ENCODE results near the gene NUDT9.

Gene NUDT9

GRCh38 chr4:87425711-87426110 lies 3.3 kb downstream of the NUDT9 start:
- TF ChIP-seq EZH2phosphoT487 (conservative IDR thresholded peaks at IDR 0.05; ENCODE audit: low read length) (no peak), CTCF (IDR thresholded peaks at IDR 0.05; ENCODE audit: insufficient read depth, low read length, poor library complexity, severe bottlenecking) (no peak)
- no peak overlapping the region for H3K4me3 ChIP-seq (ENCODE audit: insufficient read depth, low read length, poor library complexity, severe bottlenecking)
- H3K27ac ChIP-seq (ENCODE audit: low read depth, low read length) = no peak overlapping the region
- no peaks in the 10 kb centered on the region for H3F3A ChIP-seq (ENCODE audit: insufficient read depth)
- no peaks in the 10 kb centered on the region for H3K27me3 ChIP-seq (ENCODE audit: low read length)
- no peaks in the 10 kb centered on the region for H3K9me2 ChIP-seq (replicated peaks; ENCODE audit: insufficient read depth, low read length)
- H3K79me2 ChIP-seq (ENCODE audit: insufficient read depth, low read length) = peaks cover 55% of the 10 kb centered on the region
- H3K9ac ChIP-seq (ENCODE audit: low read length) = no peak overlapping the region
- no peak overlapping the region for H3K4me2 ChIP-seq (ENCODE audit: low read depth, low read length, poor library complexity, severe bottlenecking)
- H3K9me3 ChIP-seq (ENCODE audit: insufficient read depth, low read length) = no peaks in the 10 kb centered on the region
- H2AFZ ChIP-seq (ENCODE audit: low read depth, low read length, severe bottlenecking) = no peak overlapping the region
- H3K36me3 ChIP-seq (ENCODE audit: low read length) = no peaks in the 10 kb centered on the region
- no peaks in the 10 kb centered on the region for H4K20me1 ChIP-seq (ENCODE audit: low read depth, low read length)

- peaks cover 62% of the 10 kb centered on the region for H3K79me2 ChIP-seq (ENCODE audit: insufficient read depth, low read length)
- H3K9me2 ChIP-seq (replicated peaks; ENCODE audit: insufficient read depth, low read length) = no peaks in the 10 kb centered on the region
- no peaks in the 10 kb centered on the region for H3K9me3 ChIP-seq (ENCODE audit: insufficient read depth, low read length)
- no peaks in the 10 kb centered on the region for H4K20me1 ChIP-seq (ENCODE audit: low read depth, low read length)
- no peaks in the 10 kb centered on the region for H3K36me3 ChIP-seq (ENCODE audit: low read length)
- no peak overlapping the region for H3K4me3 ChIP-seq (ENCODE audit: insufficient read depth, low read length, poor library complexity, severe bottlenecking)
- no peaks in the 10 kb centered on the region for H3K27me3 ChIP-seq (ENCODE audit: low read length)
- no peaks in the 10 kb centered on the region for H3F3A ChIP-seq (ENCODE audit: insufficient read depth)
- no peak overlapping the region for H3K4me2 ChIP-seq (ENCODE audit: low read depth, low read length, poor library complexity, severe bottlenecking)
- no peak overlapping the region for H2AFZ ChIP-seq (ENCODE audit: low read depth, low read length, severe bottlenecking)
- no peak overlapping the region for H3K27ac ChIP-seq (ENCODE audit: low read depth, low read length)
- TF ChIP-seq CTCF (IDR thresholded peaks at IDR 0.05; ENCODE audit: insufficient read depth, low read length, poor library complexity, severe bottlenecking) = no peak
- no peak for TF ChIP-seq EZH2phosphoT487 (conservative IDR thresholded peaks at IDR 0.05; ENCODE audit: low read length)
- no peak overlapping the region for H3K9ac ChIP-seq (ENCODE audit: low read length)
Measured at GRCh38 chr4:87426865-87427517, 4.6 kb downstream of the NUDT9 start.

- Histone ChIP-seq H3K27ac (ENCODE audit: low read depth, low read length) (no peak overlapping the region), H3K4me3 (ENCODE audit: insufficient read depth, low read length, poor library complexity, severe bottlenecking) (no peak overlapping the region), H3F3A (ENCODE audit: insufficient read depth) (no peaks in the 10 kb centered on the region), H3K9ac (ENCODE audit: low read length) (no peak overlapping the region), H3K4me2 (ENCODE audit: low read depth, low read length, poor library complexity, severe bottlenecking) (no peak overlapping the region), H3K9me2 (replicated peaks; ENCODE audit: insufficient read depth, low read length) (no peaks in the 10 kb centered on the region), H3K36me3 (ENCODE audit: low read length) (no peaks in the 10 kb centered on the region), H4K20me1 (ENCODE audit: low read depth, low read length) (no peaks in the 10 kb centered on the region), H2AFZ (ENCODE audit: low read depth, low read length, severe bottlenecking) (no peak overlapping the region), H3K27me3 (ENCODE audit: low read length) (no peaks in the 10 kb centered on the region), H3K9me3 (ENCODE audit: insufficient read depth, low read length) (no peaks in the 10 kb centered on the region), H3K79me2 (ENCODE audit: insufficient read depth, low read length) (peaks cover 67% of the 10 kb centered on the region)
- TF ChIP-seq CTCF (IDR thresholded peaks at IDR 0.05; ENCODE audit: insufficient read depth, low read length, poor library complexity, severe bottlenecking) = no peak
- no peak for TF ChIP-seq EZH2phosphoT487 (conservative IDR thresholded peaks at IDR 0.05; ENCODE audit: low read length)
Measured at GRCh38 chr4:87427518-87427868, 5.1 kb downstream of the NUDT9 start.
